HEK293T (cell line): ENCODE measurements around the gene ZNF487.

ENCODE experiments used
- ARNT ChIP-seq: fragments of 450-650 bp; IDR thresholded peaks from 2 replicates; pipeline ENCODE4 v1.6.1; 2017; ENCODE audit warnings: mild to moderate bottlenecking
- BHLHE40 ChIP-seq: fragments of 450-650 bp; IDR thresholded peaks from 2 replicates; pipeline ENCODE4 v1.6.1; 2016; ENCODE audit warnings: mild to moderate bottlenecking, moderate library complexity, borderline replicate concordance
- FOXA1 ChIP-seq: fragments of 450-650 bp; IDR thresholded peaks from 2 replicates; pipeline ENCODE4 v1.6.1; 2016; ENCODE audit warnings: mild to moderate bottlenecking
- FOXM1 ChIP-seq: fragments of 450-650 bp; IDR thresholded peaks from 2 replicates; pipeline ENCODE4 v1.6.1; 2017; ENCODE audit warnings: mild to moderate bottlenecking, borderline replicate concordance
- LEF1 ChIP-seq: fragments of 450-650 bp; IDR thresholded peaks from 2 replicates; pipeline ENCODE4 v1.6.1; 2017; ENCODE audit warnings: mild to moderate bottlenecking, borderline replicate concordance
- SP1 ChIP-seq: fragments of 450-650 bp; IDR thresholded peaks from 2 replicates; pipeline ENCODE4 v1.6.1; 2017
- SUZ12 ChIP-seq: fragments of 450-650 bp; IDR thresholded peaks from 2 replicates; pipeline ENCODE4 v1.6.1; 2016; ENCODE audit warnings: mild to moderate bottlenecking

- TF ChIP-seq ARNT (no peak), SP1 (no peak), SUZ12 (no peak), FOXA1 (no peak), LEF1 (no peak), BHLHE40 (no peak), FOXM1 (no peak)
These were observed 87.7 kb downstream of the ZNF487 start for GRCh38 chr10:43524434-43525247.
